GM19240 (cell line): ENCODE results near the gene C10orf105.

Source experiments
- DNase-seq: peaks from one replicate; pipeline ENCODE4 v3.0.0; 2011; ENCODE audit warnings: low spot score; ENCODE audit not compliant: insufficient read length

C10orf105 gene

DNA sequence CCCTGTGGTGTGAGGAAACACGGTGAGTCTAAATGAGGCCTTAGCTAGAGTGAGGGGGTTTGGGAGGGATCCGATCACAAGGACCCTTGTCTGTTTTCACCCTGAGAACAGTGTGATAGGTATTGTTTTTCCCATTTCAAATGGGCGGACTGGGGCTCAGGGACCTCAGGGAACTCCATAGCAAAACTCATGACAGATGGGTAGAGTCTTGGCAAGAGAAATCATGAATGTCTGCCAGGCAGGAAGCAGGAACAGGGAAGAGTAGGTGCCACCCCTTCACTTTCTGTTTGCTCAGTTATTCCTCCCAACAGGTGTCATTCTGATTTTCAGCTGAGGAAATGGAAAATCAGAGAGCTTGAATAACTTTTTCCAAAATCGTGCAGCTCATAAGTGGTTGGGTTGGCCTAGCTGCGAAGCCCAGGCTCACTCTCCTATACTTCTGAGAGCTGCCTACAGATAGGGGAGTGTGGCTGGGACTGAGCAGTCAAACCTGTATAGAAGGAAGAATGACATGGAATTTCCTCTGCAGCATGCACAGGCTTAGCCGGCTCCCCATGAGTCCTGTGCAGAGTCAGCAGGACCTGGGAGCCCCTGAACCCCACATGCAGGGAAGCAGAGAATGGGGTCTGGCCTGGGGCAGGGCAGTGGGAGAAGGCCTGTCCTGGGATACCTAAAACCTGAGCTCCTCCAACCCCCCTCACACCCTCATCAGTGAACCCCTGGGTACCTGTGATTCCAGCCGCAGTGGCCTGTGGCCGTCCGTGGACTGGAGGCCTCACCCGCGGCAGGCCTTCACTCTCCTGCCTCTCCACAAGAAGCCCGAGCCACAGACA lies 17.6 kb upstream of the C10orf105 start:
- DNase-seq, result no peak

DNA sequence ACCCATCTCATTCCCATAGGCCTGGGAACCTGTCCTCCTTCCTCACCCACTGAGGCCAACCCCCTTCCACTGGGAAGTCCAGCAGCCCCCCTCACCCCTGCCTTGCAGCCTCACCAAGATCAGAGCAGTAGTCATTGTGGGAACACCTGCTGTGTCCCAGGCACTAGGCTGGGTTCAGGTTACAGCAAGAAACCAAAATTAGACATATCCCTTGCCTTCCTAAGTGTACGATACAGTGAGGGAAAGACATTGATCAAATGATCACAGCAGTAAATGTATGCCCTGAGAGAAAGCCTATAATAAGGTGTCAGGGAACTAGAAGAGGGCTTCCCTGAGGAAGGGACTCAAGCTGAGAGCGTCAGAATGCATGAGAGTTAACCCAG lies 17.0 kb upstream of the C10orf105 start:
- DNase-seq, result no peak

DNA sequence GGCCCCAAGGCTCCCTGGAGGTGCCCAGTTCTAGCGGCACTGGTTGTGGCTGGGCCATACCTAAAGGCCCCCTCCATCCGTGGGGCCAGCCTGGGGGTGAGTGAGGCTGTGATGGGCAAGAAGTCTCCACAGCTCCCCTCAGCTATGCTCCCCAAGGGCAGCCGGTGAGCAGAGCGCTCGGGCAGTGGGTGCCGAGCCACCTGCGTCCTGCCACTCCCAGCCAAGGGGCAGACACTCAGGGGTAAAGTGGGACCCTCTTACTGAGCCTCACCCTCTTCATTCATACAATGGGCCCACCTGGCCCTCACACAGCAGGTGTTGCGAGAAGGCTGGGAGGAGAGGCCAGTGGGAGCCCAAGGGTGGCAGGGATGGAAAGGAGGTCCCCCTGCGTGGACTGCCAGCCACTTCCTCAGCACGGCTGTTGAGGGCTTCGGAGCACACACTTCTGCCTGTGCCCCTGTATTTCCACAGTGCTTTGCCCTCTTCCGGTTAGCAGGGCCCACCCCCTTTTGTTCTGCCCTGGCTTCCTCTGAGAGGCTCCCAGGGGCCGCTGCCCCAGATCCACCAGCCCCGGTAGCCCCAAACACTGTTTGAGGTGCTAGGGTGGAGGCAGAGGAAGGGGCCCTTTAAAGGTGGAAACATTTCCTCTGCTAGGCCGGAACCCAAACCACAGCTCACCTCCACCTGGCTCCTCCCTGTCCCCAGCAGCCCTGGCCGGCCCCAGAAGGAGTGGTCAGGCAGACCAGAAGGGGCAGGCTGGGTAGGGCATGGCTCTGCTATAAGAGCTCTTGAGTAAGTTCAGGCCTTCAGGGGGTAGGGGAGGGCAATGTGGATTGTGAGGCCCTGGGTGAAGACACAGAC lies 16.4 kb upstream of the C10orf105 start:
- no peak for DNase-seq

DNA sequence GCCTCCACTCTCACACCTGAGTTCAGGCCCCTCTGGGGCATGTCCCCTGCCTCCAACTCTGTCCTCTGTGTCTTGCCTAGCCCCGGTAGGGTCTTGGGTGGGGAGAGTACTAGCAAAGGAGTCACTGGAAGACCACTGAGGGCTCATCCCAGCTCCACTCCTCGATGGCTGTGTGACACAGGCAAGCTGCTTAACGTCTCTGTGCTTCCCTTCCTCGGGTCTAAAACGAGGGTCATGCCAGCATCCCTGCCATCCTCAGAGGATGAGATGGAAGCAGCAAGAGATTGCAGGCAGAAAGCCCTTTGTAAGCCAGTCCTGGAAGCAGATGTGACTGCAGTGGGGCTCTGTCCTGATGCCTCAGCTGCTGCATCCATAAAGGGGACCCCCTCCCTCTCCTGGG lies 15.2 kb upstream of the C10orf105 start:
- DNase-seq, result no peak

DNA sequence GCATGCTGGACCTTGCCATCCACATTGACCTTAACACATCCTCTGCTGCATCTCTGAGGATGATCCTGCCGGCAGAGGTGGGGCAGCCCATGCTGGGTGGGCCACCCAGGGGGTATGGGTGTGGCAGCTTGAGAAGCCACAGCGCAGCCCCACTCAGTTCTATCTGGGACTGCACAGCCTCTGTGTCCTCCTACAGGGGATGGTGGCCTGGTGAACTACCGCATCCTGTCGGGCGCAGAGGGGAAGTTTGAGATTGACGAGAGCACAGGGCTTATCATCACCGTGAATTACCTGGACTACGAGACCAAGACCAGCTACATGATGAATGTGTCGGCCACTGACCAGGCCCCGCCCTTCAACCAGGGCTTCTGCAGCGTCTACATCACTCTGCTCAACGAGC lies 12.2 kb upstream of the C10orf105 start:
- no peak for DNase-seq

DNA sequence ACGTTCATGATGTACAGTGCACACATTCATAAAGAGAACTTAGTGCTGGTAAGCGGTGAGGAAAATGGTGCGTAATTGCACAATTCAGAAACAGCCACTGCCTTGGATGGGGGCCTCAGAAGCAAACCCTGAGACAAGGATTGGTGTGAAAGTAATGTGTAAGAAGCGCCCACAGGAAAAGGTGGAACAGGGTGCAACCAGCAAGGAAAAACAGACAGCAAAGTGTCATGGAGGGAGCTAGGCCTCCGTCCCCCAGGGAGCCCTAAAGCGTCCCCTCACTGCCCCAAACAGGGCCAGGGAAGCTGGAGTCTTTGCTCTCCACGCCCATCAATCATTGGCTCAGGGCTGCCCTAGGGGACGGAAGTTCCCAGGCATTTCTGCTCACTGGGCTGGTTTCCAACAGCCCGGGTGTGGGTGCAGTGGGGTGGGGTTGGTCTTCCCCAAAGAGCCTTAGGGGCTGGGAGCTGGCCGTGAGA lies 9.6 kb upstream of the C10orf105 start:
- no peak for DNase-seq

DNA sequence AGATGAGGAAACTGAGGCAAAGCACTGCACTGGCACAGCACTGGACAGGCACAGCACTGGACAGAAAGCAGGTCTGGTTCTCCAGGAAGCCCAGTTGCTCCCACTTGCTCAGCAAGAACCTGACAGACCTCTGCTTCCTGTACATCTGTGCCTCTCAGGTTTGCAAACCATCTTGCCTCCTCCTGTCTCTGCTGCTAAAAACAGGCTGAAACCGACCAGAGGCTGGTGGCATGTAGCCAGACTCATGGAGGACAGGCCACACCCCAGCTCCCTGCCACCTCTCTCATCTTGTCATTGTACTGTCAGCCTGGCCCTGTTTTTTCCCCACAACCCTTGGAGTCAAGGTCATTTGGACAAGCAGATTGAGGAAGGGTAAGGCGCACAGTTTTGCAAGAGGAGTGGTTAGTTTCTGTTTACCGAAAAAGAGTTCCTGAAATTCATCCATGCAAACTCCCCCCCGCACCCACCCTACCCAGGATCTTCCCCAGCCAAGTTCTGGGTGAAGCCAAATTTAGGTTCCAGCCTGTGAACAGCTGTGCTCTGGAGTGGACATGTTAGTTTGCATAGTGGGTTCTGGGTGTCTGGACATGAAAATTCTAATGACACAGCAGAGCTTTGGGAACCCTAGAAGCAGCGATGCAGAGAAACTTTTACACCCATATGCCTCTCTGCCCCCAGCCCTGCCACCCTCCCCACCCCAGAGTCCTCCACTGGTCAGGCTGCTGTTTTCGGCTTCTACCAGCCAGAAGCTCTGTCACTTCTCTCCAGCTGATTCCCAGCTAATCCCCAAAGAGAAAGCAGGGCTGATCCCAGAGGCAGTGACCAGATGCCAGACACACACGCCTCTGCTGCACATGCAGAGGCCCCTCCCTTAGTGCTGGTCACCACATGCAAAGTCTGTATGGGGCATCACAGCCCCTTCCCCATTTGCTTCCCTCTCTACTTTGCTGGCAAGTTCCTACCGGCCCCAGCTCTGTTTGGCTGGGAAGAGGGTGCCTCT lies 8.5 kb upstream of the C10orf105 start:
- peak; percentile 70 for DNase-seq

DNA sequence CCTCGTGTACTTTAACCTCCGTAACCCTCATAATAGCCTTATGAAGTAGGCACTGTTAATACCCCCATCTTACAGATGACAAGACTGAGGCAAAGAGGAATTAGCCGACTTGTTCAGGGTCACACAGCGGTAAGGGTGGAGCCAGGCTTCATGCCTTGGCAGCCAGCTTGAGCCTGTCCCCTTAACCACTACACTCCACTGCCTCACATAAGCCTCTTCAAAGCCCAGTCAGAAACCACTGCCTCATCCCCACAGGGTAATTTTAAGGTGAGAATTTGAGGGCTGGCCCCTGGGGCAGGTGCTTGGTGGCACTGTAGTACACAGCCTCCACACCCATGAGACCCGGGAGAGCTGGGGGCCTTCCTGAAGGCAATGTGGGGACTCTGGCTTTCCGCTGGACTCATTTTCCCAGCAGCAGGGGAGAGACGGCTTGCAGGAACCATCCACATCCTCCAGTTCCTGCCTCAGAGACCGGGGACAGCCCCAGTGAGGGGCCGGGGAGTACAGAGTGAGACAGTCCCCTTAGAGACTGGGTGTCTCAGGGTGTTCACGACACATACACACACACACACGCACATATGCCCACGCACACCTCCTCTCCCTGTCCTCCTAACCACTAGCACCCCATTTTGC lies 7.6 kb upstream of the C10orf105 start:
- peak; percentile 38 for DNase-seq

DNA sequence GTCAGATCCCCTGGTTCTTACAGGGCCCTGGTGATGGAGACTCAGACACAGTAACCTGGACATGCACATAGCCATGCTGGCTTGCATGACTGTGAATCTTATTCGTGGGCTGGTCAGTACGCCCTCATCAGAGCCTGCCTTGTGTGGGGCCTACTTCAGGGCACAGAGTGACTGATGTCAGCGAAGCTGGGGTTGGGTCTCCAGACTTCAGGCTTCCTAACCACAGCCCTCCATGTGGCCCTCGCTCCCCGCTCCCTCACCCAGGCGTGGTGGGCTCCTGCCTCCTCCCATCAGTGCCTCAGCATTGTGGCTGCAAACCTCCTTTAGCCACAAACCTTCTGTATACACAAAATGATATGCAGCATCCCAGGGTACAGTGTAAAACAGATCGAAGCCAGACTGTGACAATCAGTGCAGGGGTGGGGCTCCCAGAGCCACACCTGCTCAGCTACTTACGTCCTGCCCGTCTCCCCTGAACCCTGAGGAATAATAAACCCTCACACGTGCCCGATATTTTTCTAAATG lies 7.1 kb upstream of the C10orf105 start:
- no peak for DNase-seq

DNA sequence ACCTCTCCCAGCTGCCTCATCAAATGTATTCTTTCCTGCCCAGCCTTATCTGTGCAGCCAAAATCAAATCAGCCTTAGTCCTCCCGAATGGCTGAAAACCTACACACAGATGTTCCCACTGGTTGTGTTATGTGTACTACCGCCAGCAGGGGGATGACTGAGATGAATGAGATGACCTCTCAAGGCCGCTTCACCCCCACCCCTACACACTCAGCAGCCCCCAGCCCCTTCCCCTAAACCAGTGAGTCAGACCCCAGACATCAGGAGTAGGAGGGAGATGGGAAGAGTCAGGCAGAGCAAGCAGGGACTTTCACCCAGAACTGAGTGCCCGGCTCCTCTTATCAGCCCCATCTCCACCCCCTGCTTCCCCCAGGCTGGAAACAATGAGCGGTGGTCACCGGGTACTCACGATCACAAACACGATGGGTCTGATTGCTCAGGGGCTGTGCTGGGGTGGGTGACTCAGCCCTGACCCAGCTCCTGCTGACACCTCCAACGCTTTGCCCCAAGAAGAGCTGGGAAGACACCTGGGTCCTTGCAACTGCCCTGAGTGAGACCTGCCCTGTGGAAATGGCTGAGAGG lies 6.5 kb upstream of the C10orf105 start:
- DNase-seq, result no peak

DNA sequence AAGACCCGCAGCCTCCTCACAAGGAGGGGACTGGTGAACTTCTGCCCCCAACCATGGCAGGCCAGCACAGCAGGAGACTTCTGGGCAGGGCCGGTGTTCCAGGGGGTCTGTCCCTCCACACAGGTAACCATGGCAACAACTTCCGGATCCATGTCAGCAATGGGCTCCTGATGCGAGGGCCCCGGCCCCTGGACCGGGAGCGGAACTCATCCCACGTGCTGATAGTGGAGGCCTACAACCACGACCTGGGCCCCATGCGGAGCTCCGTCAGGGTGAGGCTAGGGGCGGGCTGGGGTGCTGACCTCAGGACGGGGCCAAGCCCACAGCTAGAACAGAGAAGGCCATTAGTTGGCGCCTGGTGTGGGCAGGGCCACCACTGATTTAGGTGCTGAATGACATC lies 5.7 kb upstream of the C10orf105 start:
- DNase-seq, result no peak

DNA sequence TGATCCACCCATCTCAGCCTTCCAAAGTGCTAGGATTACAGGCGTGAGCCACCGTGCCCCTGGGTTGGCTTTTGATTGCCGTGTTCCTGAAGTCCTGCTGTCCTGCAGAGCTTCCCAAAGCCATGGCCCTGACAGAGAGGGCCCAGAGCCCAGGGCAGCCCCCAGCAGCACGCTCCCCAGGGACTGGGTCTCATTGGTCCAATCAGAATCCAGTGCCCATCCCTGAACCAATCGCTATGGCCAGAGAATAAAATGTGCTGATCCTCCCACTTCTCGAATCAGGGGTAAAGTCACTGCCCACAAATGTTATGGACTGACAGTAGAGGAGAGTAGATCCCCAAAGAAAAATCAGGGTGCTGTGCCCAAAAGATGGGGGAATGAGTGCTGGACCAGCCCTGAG lies 5.0 kb upstream of the C10orf105 start:
- no peak for DNase-seq

DNA sequence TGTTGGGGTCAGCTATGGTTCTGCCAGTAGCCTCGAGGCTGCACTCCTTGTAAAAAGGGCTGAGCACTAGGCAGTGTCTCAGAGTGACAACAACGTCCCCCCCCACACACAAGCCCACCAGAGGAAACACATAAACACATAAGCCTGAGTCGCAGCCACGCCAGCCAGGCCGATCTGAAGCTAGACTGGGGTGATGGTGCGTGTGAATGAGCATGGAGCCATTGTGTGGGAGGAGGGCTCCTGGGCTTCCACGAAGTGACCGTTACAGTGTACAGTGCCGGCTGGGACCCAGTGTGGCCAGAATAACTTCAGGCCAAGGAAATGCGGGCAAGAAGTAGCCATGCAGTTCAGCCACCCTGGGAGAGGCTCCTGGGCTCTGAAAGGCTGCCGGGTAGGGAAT lies 3.7 kb upstream of the C10orf105 start:
- no peak for DNase-seq

DNA sequence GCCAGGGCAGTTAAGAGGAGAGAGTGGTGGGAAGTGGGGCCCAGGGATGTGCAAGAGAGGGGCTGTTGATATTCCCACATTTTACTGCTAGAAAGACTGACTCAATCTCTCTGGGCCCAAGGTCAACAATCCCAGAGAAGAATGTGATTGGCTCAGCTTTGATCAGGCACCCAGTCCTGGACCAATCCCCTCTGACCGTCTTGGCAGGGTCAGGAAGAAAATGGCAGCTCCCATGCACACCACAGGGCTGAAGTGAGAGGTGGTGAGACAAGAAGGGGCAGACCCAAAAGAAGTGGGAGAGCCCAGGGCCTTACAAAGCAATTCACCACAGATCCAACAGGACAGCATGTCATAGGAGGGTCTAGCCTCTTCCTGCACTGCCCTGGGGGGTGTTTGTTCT lies 3.3 kb upstream of the C10orf105 start:
- DNase-seq, result no peak

DNA sequence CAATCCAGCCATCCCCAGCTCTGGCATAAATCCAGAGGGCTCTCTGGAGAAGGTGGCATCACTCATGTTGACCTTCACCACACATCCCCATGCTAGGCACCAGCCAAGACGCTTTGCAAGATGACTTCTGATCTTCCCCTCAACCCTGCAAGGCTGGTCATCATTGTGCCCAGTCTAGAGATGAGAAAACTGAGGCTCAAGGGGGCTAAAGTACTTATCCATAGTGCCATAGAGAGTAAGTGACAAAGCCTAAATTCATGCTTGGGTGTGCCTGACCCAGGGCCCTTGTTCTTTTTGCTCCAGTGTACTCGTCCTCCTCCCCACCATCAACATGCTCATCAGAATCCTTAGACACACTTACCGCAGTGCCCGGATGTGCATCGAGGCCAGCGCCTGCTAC lies 1.7 kb upstream of the C10orf105 start:
- DNase-seq, result no peak

DNA sequence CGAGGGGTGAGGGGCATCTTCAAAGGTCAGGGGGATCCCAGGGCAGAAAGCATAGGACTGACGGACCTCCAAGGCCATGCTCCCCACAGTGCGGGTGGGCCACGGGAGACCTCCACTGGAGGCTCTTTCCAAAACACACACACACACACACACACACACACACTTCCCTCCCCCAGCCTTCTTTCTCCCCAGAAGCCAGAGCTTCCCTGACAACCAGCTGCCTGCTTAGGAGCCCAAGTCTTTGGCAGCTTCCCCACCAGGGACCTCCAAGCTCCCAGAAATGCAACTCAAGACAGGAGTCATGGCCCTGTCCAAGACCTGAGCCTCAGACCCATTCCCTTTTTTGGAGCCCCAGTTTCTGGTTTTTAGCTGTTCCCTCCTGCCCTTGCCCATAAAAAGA lies 710 bp upstream of the C10orf105 start:
- no peak for DNase-seq

DNA sequence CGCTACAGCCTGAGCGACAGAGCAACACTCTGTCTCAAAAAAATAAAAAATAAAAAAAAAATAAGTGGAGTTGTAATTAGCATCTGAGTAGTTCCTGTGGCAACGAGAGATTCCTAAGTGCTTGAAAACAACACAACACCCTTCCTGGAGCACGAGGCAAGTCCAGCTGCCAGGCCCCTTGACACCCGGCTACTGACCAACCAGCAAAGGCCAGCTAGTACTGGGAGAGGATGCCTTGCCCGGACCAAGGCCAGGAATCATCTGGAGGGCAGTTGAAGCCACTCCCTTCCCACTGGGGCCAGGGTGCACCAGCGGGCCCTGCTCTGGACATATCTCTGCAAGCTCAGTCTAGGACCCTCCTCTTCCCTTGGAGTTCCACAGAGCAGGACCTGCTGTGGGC lies 536 bp downstream of the C10orf105 start:
- no peak for DNase-seq

DNA sequence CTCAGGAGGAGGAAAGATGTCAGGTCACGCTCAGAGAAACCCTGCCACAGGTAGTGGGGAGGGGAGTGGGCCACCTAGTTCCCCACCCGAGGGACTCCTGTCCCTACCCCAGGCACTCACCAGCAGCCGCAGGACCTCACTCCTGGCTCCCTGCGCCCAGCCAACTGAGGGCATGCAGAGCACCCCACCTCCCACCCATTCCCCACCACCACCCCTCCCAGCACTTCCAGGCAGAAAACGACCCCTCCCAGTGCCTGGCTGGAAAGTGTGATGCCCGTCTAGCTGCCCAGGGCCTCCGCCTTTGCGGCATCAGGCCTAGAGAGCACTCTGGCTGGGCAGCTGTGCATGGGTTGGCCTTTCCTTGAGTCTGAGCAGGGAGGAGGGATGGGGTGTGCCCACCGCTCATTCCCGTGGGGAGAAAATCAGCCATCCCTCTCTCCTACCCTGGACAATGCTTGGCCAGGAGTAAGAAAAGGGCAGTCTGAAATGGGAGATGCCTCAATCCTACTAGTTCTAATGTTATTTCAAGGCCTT lies 1.3 kb downstream of the C10orf105 start:
- DNase-seq, result no peak

DNA sequence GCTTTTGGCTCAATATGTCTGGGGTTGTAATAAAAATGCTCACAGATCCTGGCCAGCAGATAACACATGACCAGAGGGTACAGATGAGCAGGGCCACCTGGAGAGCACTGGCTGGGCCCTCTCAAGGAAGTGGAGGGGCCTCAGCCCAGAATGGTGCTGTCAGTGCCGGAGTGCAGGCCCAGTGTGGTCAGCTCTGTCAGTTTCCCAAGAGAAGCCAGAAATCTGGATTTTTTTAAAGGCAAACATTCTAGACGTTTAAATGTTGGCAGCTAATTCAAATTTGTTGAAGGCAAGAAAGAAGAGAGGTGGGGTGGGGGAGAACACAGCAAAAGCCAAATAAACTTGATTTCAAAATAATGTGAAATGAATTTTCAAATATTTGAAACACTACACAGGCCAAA lies 2.0 kb downstream of the C10orf105 start:
- DNase-seq, result no peak

DNA sequence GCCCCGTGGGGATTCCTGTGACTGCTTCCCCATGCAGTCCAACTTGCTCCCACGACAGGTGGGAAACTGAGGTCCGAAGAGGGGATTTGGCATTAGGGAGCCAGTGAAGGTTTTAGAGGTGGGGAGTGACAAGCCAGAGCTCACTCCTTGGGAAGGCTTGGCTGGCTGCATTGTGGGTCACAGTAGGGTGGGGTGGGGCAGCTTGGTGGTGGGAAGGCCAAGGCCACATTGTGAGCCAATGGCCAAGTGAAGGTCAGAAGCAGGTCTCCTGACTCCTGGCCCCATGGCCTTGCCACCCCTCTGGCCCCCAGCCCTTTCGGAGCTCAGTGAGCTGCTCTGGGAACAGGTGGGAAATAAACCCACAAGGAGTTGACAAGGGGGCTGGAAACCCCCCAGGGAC lies 2.5 kb downstream of the C10orf105 start:
- DNase-seq, result no peak
